HepG2 (cell line): ENCODE data around the gene NPPA. TPM values are rescaled to one million over a fixed set of nuclear protein-coding genes. Genes with fewer than 3 reads are reported as not detected.

Experiments
- ATAC-seq: fragments of 200-7000 bp; cut with Tn5 transposase; 3 replicates; pipeline ENCODE4 v1.9.1; 2020; ENCODE audit warnings: mild to moderate bottlenecking, moderate library complexity
- BruUV-seq: library from RNA; stranded (reverse); fragments of 400-500 nt; replicated peaks from 2 replicates; lab custom pipeline; 2021; lab: Mats Ljungman, UMichigan
- CTCF ChIA-PET: fragments of 300-600 bp; formaldehyde crosslinking; extraction: SDS; loops from one replicate; lab custom pipeline; 2021; ENCODE audit warnings: low total read pairs, inconsistent platforms, low intra/inter-chr PET ratio; lab: Yijun Ruan, JAX
- POLR2A ChIA-PET: fragments of 350-600 bp; sonication (Branson Sonifier 250); formaldehyde crosslinking; loops from one replicate; lab custom pipeline; 2020; ENCODE audit warnings: antibody characterized with exemption, inconsistent platforms; lab: Yijun Ruan, JAX
- DNase-seq: peaks from one replicate; pipeline ENCODE4 v3.0.0-alpha.2; 2015; ENCODE audit warnings: low spot score
- FAIRE-seq: peaks from 3 replicates; lab custom pipeline; 2011; peaks lifted over from hg19 to GRCh38; lab: Jason Lieb, UNC
- H2AFZ ChIP-seq: one replicate; pipeline ENCODE4 v1.6.1; 2011; ENCODE audit warnings: low read length, inconsistent platforms
- H3K27ac ChIP-seq: fragments of 300-600 bp; 3 replicates; pipeline ENCODE4 v1.8.0; 2011; ENCODE audit warnings: mixed run types, mild to moderate bottlenecking, mixed read lengths, low read length, inconsistent platforms; ENCODE audit not compliant: insufficient read depth; ENCODE audit errors: extremely low read length
- H3K27me3 ChIP-seq, 2 experiments: fragments of 200-600 bp in 1 of 2; 2 replicates in 1 of 2; 3 replicates in 1 of 2; pipeline versions ENCODE4 v1.6.0 to v1.8.0; 2011; ENCODE audit warnings: low read length in 2 of 2, mild to moderate bottlenecking in 2 of 2, moderate library complexity in 2 of 2, inconsistent platforms in 1 of 2; ENCODE audit not compliant: insufficient read depth in 2 of 2, control insufficient read depth in 1 of 2
- H3K36me3 ChIP-seq, 2 experiments: fragments of 200-600 bp in 1 of 2; replicated peaks in 1 of 2; 2 replicates in 1 of 2; 3 replicates in 1 of 2; pipeline versions ENCODE4 v1.5.1 to v1.8.0; 2011; ENCODE audit warnings: low read length in 2 of 2, inconsistent platforms in 1 of 2; ENCODE audit not compliant: insufficient read depth in 2 of 2, control insufficient read depth in 1 of 2
- H3K4me1 ChIP-seq: 2 replicates; pipeline ENCODE4 v1.5.1; 2012; ENCODE audit warnings: low read length, inconsistent platforms; ENCODE audit not compliant: insufficient read depth
- H3K4me2 ChIP-seq: 2 replicates; pipeline ENCODE4 v1.6.0; 2011; ENCODE audit warnings: low read depth, low read length, inconsistent platforms
- H3K4me3 ChIP-seq, 3 experiments: fragments of 200-600 bp in 1 of 3; sonication (generic), shearing (Covaris generic) in 1 of 3; replicated peaks in 1 of 3; 2 replicates each; pipeline ENCODE4 v1.5.1; 2011 to 2016; ENCODE audit warnings: low read length in 3 of 3, inconsistent platforms in 2 of 3, low read depth in 2 of 3, mild to moderate bottlenecking in 2 of 3, control low read depth in 1 of 3, mixed read lengths in 1 of 3; ENCODE audit not compliant: insufficient read depth in 1 of 3
- H3K79me2 ChIP-seq: one replicate; pipeline ENCODE4 v1.6.1; 2011; ENCODE audit warnings: low read length, inconsistent platforms; ENCODE audit not compliant: insufficient read depth
- H3K9ac ChIP-seq: 2 replicates; pipeline ENCODE4 v1.6.0; 2011; ENCODE audit warnings: mild to moderate bottlenecking, low read depth, low read length, inconsistent platforms; ENCODE audit not compliant: insufficient read depth
- H3K9me3 ChIP-seq: 2 replicates; pipeline ENCODE4 v1.5.1; 2012; ENCODE audit warnings: mild to moderate bottlenecking, low read length
- H4K20me1 ChIP-seq: 2 replicates; pipeline ENCODE4 v1.6.0; 2011; ENCODE audit warnings: inconsistent platforms, mild to moderate bottlenecking, low read length, moderate library complexity; ENCODE audit not compliant: insufficient read depth
- ETV6 ChIP-seq: sonication (generic); formaldehyde crosslinking; conservative IDR thresholded peaks from 2 replicates; pipeline ENCODE4 v1.4.0; 2020; ENCODE audit warnings: missing genetic modification reagents
- MAFF ChIP-seq: IDR thresholded peaks from 2 replicates; pipeline ENCODE4 v1.6.1; 2011; ENCODE audit warnings: low read depth, low read length, improper control_type of control experiment
- MAFK ChIP-seq, 2 experiments: IDR thresholded peaks in 1 of 2; conservative IDR thresholded peaks in 1 of 2; 2 replicates each; pipeline ENCODE4 v1.6.1; 2011; ENCODE audit warnings: improper control_type of control experiment in 2 of 2, low read length in 2 of 2
- MYC ChIP-seq: sonication (generic); formaldehyde crosslinking; IDR thresholded peaks from 2 replicates; pipeline ENCODE4 v1.9.0; 2021; ENCODE audit warnings: missing genetic modification reagents, borderline replicate concordance
- ZFP37 ChIP-seq: sonication (generic); formaldehyde crosslinking; IDR thresholded peaks from 2 replicates; pipeline ENCODE4 v1.4.0; 2020; ENCODE audit warnings: missing genetic modification reagents, borderline replicate concordance
- ZIK1 ChIP-seq: sonication (generic); formaldehyde crosslinking; IDR thresholded peaks from 2 replicates; pipeline ENCODE4 v1.5.0; 2020; ENCODE audit warnings: mild to moderate bottlenecking, low read depth, missing genetic modification reagents, borderline replicate concordance
- ZNF547 ChIP-seq: sonication (generic); formaldehyde crosslinking; IDR thresholded peaks from 2 replicates; pipeline ENCODE4 v1.5.1; 2020; ENCODE audit warnings: mild to moderate bottlenecking, missing genetic modification reagents
- whole genome bisulfite sequencing: methylation state at CpG from one replicate; pipeline ENCODE4 v1.1.6; 2017; ENCODE audit warnings: low lambda C conversion rate; 5-methylcytosine and 5-hydroxymethylcytosine counted together
- in situ Hi-C: cut with HindIII; loops from 2 replicates; pipeline ENCODE4 v1.10.0; 2017; ENCODE audit warnings: low pct_unique_long_range_greater_than_20kb; ENCODE audit not compliant: extremely low pct_ligation_motif_present
- intact Hi-C: fragments of 100-400 bp; cut with micrococcal nuclease; formaldehyde crosslinking; loops from one replicate; pipeline ENCODE4 v1.10.0; 2022; ENCODE audit not compliant: unreplicated experiment
- polyA plus RNA-seq, 8 experiments: library from polyadenylated mRNA; depleted of rRNA in 3 of 8; stranded (reverse) in 7 of 8; unstranded in 1 of 8; fragments of >200 nt; fragmentation: Illumina TruSeq in 4 of 8; extraction: Trizol in 4 of 8; gene quantifications; 2 replicates each; pipeline versions ENCODE4 v1.2.1 to v1.2.3, GENCODE V29; 2011 to 2016; ENCODE audit warnings: low read depth in 4 of 8, missing spikeins in 1 of 8, mixed read lengths in 1 of 8; ENCODE audit not compliant: insufficient read depth in 1 of 8
- total RNA-seq, 5 experiments: library from RNA; depleted of rRNA; stranded (reverse); fragments of >200 nt; fragmentation: Illumina TruSeq; extraction: Trizol; gene quantifications; 2 replicates each; pipeline ENCODE4 v1.2.3, GENCODE V29; 2016; ENCODE audit warnings: low read depth in 1 of 5
- TF ChIP-seq, protein P1 (sequence below): sonication (generic); formaldehyde crosslinking; IDR thresholded peaks from 2 replicates; pipeline ENCODE4 v1.5.0; 2020; ENCODE audit warnings: mild to moderate bottlenecking, missing genetic modification reagents

The NPPA gene
- total and polyA plus RNA-seq, 2 of the 13 experiments (the other 11 are each of a cell fraction or from before 2014, with no cell fraction given), result not detected

DNA sequence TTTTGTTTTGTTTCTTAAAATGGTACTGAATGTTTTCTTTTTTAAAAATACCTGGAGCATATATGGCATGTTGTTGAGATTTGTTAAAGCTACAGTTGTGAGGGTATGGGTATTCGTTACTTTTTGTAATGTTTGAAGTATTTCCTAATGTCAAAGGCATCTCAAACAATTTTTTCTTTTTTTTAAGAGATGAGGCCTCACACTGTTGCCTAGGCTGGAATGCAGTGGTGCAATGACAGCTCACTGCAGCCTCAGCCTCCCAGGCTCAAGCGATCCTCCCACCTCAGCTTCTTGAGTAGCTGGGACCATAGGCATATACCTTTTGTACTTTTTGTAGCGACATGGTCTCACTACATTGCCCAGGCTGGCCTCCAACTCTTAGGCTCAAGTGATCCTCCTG, 25.5 kb downstream of the NPPA start:
- H3K9ac ChIP-seq, result no peak overlapping the region
- CTCF ChIA-PET, result no interaction called here
- no peak overlapping the region for H2AFZ ChIP-seq
- no peaks in the 10 kb centered on the region for H4K20me1 ChIP-seq
- no TSS peak for BruUV-seq
- no peaks in the 10 kb centered on the region for H3K4me1 ChIP-seq
- no peak overlapping the region for H3K27ac ChIP-seq
- DNase-seq, result no peak
- TF ChIP-seq ZFP37 (CRISPR knock-in tag), result no peak
- TF ChIP-seq, protein P1, sequence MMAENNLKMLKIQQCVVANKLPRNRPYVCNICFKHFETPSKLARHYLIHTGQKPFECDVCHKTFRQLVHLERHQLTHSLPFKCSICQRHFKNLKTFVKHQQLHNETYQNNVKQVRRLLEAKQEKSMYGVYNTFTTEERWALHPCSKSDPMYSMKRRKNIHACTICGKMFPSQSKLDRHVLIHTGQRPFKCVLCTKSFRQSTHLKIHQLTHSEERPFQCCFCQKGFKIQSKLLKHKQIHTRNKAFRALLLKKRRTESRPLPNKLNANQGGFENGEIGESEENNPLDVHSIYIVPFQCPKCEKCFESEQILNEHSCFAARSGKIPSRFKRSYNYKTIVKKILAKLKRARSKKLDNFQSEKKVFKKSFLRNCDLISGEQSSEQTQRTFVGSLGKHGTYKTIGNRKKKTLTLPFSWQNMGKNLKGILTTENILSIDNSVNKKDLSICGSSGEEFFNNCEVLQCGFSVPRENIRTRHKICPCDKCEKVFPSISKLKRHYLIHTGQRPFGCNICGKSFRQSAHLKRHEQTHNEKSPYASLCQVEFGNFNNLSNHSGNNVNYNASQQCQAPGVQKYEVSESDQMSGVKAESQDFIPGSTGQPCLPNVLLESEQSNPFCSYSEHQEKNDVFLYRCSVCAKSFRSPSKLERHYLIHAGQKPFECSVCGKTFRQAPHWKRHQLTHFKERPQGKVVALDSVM (CRISPR knock-in tag), result peak; percentile 40; the same call in 1 of the 2 replicates
- TF ChIP-seq, all 625 proteins: peak for 1
- over 99% methylated on average over 3 of the region's 3 CpGs for WGBS
- Histone ChIP-seq H3K9me3 (no peaks in the 10 kb centered on the region), H3K36me3 (peaks cover 29 to 85% of the 10 kb centered on the region in 2 experiments), H3K4me2 (no peak overlapping the region), H3K27me3 (no peaks in the 10 kb centered on the region), H3K4me3 (no peak overlapping the region), H3K79me2 (no peaks in the 10 kb centered on the region)
- ATAC-seq (no peak), FAIRE-seq (no peak)
- POLR2A ChIA-PET, result interaction anchor here (1.5 kb wide), 1 partner anchor 16 kb away, joined by 3 read pairs; the partner anchor contains the start of genes CLCN6 and MTHFR
- intact Hi-C loops (no loop called here), in situ Hi-C loops (no loop called here)

- ATAC-seq (no peak), FAIRE-seq (no peak), DNase-seq (no peak)
- H3K4me1 ChIP-seq, result peaks cover 8% of the 10 kb centered on the region
- no peaks in the 10 kb centered on the region for H3K9me3 ChIP-seq
- H3K4me2 ChIP-seq, result no peak overlapping the region
- 98% methylated on average over 12 of the region's 12 CpGs for WGBS
- H4K20me1 ChIP-seq, result peaks cover 13% of the 10 kb centered on the region; the same call in 1 of the 2 replicates
- no peak overlapping the region for H3K4me3 ChIP-seq
- peaks cover 24 to 70% of the 10 kb centered on the region in 2 experiments for H3K36me3 ChIP-seq
- POLR2A ChIA-PET, result no interaction called here
- TF ChIP-seq ZNF547 (CRISPR knock-in tag) (no peak), ZIK1 (CRISPR knock-in tag) (no peak), MAFF (peak; percentile 37; the same call in 1 of the 2 replicates), MAFK (conservative IDR thresholded peaks at IDR 0.05 in 1 of 2, IDR thresholded peaks at IDR 0.05 in 1 of 2; ENCODE audit: low read length in 2 of 2) (peak in 1 of 2 experiments; percentile 51; a peak in 3 of 4 replicates), ETV6 (CRISPR knock-in tag) (no peak), MYC (CRISPR knock-in tag) (no peak)
- H3K27me3 ChIP-seq, result no peaks in the 10 kb centered on the region
- H3K27ac ChIP-seq, result no peak overlapping the region
- H3K79me2 ChIP-seq, result peaks cover 25% of the 10 kb centered on the region
- BruUV-seq, result no TSS peak
- CTCF ChIA-PET, result no interaction called here
- in situ Hi-C loops (no loop called here), intact Hi-C loops (no loop called here)
- no peak overlapping the region for H2AFZ ChIP-seq
- H3K9ac ChIP-seq, result no peak overlapping the region
Observed at GRCh38 chr1:11817192-11817591, 30.4 kb downstream of the NPPA start.
